ENCODE results near the gene PLPPR3.
"Not testable (repeated sequence)": the region's sequence is repeated elsewhere in the genome, so short reads cannot be mapped to it uniquely, and the experiment has no call there.

Gene PLPPR3

GRCh38 chr19:853014-853585 is 31.3 kb upstream of the PLPPR3 start:
- DNase-seq: no peak

GRCh38 chr19:852136-853013 is 30.6 kb upstream of the PLPPR3 start, which contains the start of gene ELANE:
Gene ELANE (plus strand): TSS chr19:852303. CDS start chr19:852329, 26 bp downstream.
- no peak for DNase-seq

- DNase-seq: no peak
Measured at GRCh38 chr19:850979-851335, 29.2 kb upstream of the PLPPR3 start.

- DNase-seq: no peak
Measured at GRCh38 chr19:850221-850978, 28.6 kb upstream of the PLPPR3 start.

- not testable (repeated sequence) for DNase-seq
Measured at GRCh38 chr19:849195-849594, 27.4 kb upstream of the PLPPR3 start.

GRCh38 chr19:848386-848921 is 26.7 kb upstream of the PLPPR3 start:
- no peak for DNase-seq

- no peak for DNase-seq
Measured at GRCh38 chr19:845707-846521, 24.2 kb upstream of the PLPPR3 start.

- no peak for DNase-seq
Measured at GRCh38 chr19:844546-844971, 22.8 kb upstream of the PLPPR3 start.

GRCh38 chr19:843836-844545 is 22.2 kb upstream of the PLPPR3 start:
- no peak for DNase-seq

- no peak for DNase-seq
Measured at GRCh38 chr19:843180-843835, 21.6 kb upstream of the PLPPR3 start.

- DNase-seq: not testable (repeated sequence)
Measured at GRCh38 chr19:842802-843179, 21.0 kb upstream of the PLPPR3 start.

GRCh38 chr19:840519-841206 is 18.9 kb upstream of the PLPPR3 start, which contains the start of gene PRTN3:
Gene PRTN3 (plus strand): TSS chr19:840999. CDS start chr19:841009, 10 bp downstream.
- DNase-seq: no peak

- DNase-seq: no peak
Measured at GRCh38 chr19:835210-835810, 13.6 kb upstream of the PLPPR3 start.

GRCh38 chr19:834216-834615 is 12.5 kb upstream of the PLPPR3 start:
- DNase-seq: no peak

GRCh38 chr19:831407-832369 is 9.9 kb upstream of the PLPPR3 start:
- no peak for DNase-seq

GRCh38 chr19:829129-829758 is 7.5 kb upstream of the PLPPR3 start:
- DNase-seq: no peak

GRCh38 chr19:827710-828321 is 6.1 kb upstream of the PLPPR3 start, which contains the start of gene AZU1:
Gene AZU1 (plus strand): TSS chr19:827837. CDS start chr19:827847, 10 bp downstream.
- no peak for DNase-seq

- DNase-seq: no peak
Measured at GRCh38 chr19:827314-827709, 5.6 kb upstream of the PLPPR3 start.

Measured in SHP77 treated with DMSO at 0.1 percent for 48 hours (cell line).